ENCODE data around the gene ZBTB20.

The ZBTB20 gene

DNA sequence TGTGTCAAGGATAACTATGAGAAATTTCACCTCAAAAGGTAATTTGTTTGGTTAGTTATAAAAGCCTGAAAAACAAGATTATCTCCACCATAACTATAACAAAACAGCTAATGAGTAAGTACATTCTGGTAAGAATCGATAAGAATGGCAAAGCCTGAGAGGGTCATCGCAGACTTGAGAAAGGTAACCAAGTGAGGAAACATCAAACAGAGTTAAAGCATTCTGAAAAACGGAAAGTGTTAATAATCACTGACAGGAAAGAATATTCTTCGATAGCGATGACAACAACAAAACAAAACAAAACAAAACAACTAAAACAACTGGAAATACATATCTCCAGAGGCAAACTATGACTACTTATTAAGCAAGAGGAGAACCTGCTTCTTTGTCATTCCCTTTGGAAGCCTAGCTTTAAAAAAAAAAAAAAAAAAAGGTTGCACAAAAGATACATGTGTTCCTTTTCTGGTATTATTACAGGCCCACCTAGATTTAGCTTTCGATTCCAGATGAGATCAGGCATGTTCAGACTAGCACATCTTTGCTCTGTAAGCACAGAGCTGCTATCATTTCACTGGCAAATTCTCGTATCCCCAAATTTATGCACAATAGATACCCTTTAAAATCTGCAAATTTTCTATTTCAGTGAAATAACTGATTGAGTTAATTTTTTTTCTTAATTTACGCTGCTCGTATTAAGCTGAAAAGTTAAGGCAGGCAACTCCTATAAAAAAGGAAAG, 697.6 kb downstream of the ZBTB20 start:
- DNase-seq (ENCODE audit: insufficient read length, low spot score) = no peak
- TF ChIP-seq, protein P1, sequence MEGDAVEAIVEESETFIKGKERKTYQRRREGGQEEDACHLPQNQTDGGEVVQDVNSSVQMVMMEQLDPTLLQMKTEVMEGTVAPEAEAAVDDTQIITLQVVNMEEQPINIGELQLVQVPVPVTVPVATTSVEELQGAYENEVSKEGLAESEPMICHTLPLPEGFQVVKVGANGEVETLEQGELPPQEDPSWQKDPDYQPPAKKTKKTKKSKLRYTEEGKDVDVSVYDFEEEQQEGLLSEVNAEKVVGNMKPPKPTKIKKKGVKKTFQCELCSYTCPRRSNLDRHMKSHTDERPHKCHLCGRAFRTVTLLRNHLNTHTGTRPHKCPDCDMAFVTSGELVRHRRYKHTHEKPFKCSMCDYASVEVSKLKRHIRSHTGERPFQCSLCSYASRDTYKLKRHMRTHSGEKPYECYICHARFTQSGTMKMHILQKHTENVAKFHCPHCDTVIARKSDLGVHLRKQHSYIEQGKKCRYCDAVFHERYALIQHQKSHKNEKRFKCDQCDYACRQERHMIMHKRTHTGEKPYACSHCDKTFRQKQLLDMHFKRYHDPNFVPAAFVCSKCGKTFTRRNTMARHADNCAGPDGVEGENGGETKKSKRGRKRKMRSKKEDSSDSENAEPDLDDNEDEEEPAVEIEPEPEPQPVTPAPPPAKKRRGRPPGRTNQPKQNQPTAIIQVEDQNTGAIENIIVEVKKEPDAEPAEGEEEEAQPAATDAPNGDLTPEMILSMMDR (IDR thresholded peaks at IDR 0.05; ENCODE audit: insufficient read depth, missing control alignments) = no peak
- no peak for FAIRE-seq

DNA sequence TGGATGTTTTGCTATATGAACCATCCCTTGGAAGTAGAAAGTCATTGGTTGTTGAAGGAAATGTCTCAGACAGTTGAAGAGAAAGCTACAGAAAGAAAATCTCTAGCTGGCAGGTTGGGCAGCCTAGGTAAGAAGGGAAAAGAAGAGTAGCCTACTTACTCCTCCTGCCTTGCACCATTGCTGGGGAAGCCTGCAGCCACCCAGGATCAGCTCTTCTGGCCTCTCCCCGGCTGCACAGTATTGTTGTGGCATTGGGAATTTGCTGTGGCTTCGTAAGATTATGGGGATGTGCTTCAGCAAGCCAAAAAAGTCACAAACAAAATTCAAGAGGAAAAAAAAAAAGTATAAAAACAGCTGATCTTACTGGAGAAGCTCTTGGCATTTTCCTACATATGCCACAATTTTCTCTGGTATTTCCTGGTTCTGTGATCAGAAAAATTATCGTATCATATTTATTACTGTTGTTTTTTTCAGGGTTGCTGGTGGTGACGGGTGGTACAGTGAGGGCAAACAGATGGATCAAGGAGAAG, 699.1 kb downstream of the ZBTB20 start:
- no peak for FAIRE-seq
- no peak for DNase-seq (ENCODE audit: insufficient read length, low spot score)
- TF ChIP-seq, protein P1 (IDR thresholded peaks at IDR 0.05; ENCODE audit: insufficient read depth, missing control alignments) = no peak

DNA sequence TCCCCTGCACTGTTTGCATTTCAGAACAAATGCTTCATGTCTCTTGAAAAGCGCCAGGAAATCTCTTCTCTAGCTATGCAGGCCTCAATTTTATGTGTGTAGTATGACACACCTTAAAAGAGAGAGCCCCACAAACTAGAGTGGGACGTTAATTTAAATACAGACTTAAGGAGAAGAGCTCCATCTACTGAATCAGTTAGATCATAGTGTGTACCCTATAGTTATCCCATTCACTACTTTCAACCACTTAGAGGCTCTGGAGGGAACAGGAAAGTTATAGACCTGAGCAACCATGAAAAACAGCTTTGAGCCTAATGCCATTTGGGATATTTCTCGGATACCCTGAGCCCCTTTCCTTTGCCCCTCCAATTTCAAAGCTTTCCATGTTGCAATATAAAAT, 699.5 kb downstream of the ZBTB20 start:
- DNase-seq (ENCODE audit: insufficient read length, low spot score) (no peak), FAIRE-seq (no peak)
- TF ChIP-seq, protein P1 (IDR thresholded peaks at IDR 0.05; ENCODE audit: insufficient read depth, missing control alignments) = no peak

DNA sequence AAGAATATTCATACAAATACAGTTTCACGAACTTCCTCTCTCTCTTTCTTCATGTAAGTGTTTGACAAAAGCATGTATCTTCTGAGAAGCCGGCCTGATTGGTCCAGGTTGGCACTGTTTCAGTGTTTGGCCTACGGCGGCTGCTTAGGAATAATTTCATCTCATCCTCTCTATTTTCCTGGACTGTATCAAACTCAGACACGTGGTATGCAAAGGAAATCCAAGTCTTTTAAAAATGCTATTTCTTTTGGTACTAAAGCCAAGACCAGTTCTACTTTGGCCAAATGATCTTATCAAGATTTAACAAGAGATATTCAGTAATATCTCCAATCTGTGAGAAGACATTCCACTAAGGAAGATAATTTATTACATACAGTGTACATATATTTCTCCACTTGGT, 700.5 kb downstream of the ZBTB20 start:
- FAIRE-seq = no peak
- DNase-seq (ENCODE audit: insufficient read length, low spot score) = no peak
- TF ChIP-seq, protein P1 (IDR thresholded peaks at IDR 0.05; ENCODE audit: insufficient read depth, missing control alignments) = no peak

DNA sequence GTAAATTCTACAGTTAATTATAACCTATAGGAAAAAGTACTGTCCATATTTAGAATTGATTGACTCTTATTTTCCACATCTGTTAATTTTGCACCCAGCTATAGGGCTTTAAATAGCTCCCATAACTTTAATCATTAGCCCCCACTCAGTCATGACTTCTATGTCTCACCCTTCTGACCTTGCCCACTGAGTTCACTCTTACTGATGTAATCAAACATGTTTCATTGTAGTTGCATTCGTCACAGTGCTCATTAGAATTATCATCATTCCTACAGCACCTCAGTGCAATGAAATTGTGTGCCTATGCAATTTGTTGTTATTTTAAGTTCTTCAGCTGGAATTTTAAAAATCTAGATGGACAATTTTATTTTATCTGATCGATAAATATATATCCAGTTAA, 701.9 kb downstream of the ZBTB20 start:
- TF ChIP-seq, protein P1 (IDR thresholded peaks at IDR 0.05; ENCODE audit: insufficient read depth, missing control alignments) = no peak
- FAIRE-seq (no peak), DNase-seq (ENCODE audit: insufficient read length, low spot score) (no peak)

DNA sequence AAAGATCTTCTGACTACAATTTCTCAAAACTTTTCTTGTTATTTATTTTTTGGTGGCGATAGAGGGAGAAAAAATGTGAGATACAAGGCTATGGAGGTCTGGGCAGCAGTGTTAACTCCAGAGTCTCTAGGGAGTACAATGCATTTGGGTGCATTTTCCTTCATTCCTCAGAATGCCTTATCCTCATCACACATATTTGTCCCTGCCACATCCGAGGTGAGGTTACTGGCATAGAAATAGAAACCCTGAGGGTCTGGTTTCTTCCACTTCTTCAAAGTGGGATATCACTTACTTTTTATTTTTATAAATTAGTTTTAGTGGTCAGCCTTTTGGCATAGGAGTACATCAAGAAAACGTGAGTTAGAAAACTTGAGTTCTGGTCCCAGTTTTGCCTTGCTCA, 702.9 kb downstream of the ZBTB20 start:
- TF ChIP-seq, protein P1 (IDR thresholded peaks at IDR 0.05; ENCODE audit: insufficient read depth, missing control alignments) = no peak
- DNase-seq (ENCODE audit: insufficient read length, low spot score) (no peak), FAIRE-seq (no peak)

DNA sequence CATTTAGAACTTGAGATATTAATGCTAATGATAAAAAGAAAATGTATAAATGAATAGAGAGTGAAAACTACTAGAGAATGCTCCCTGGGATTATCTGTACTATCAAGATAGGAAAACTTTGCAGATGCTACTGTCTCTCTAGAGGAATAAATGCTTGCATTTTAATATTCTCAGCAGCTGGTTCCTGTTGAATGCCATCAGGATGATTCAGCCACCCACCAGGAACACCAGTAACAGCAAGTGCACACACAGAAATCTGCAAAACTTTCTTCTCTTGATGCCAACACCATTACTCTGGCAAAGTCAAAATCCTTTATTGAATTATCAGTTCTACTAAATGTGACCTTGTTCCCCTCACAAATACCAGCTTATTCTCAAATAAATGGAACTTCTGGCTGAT, 704.8 kb downstream of the ZBTB20 start:
- TF ChIP-seq, protein P1 (IDR thresholded peaks at IDR 0.05; ENCODE audit: insufficient read depth, missing control alignments) = no peak
- FAIRE-seq = no peak
- DNase-seq (ENCODE audit: insufficient read length, low spot score) = no peak
